SU-DHL-6 (cell line): Measurements from ENCODE around the gene FUOM.

Experiments used
- H2AFZ ChIP-seq: fragments of 200-600 bp; sonication (generic); 2 replicates; pipeline ENCODE4 v1.6.1; 2014; ENCODE audit warnings: low read depth, mild to moderate bottlenecking, moderate library complexity, mixed read lengths, antibody characterized with exemption, low read length; ENCODE audit not compliant: severe bottlenecking
- H3F3A ChIP-seq: fragments of 200-600 bp; shearing (Covaris generic); 2 replicates; pipeline ENCODE4 v1.6.0; 2016; ENCODE audit warnings: antibody characterized with exemption, mild to moderate bottlenecking; ENCODE audit not compliant: insufficient read depth
- H3K27ac ChIP-seq: fragments of 200-600 bp; sonication (generic); 2 replicates; pipeline ENCODE4 v1.5.1; 2016; ENCODE audit warnings: low read depth, mild to moderate bottlenecking, low read length, moderate library complexity, mixed read lengths
- H3K27me3 ChIP-seq: fragments of 200-600 bp; sonication (generic), shearing (Covaris generic); 2 replicates; pipeline ENCODE4 v1.6.0; 2014; ENCODE audit warnings: mild to moderate bottlenecking, low read length
- H3K36me3 ChIP-seq: fragments of 200-600 bp; sonication (generic); 2 replicates; pipeline ENCODE4 v1.6.1; 2014; ENCODE audit warnings: mild to moderate bottlenecking, low read length, mixed read lengths
- H3K4me2 ChIP-seq: fragments of 300-600, 200-600 bp; shearing (Covaris generic), sonication (generic); 2 replicates; pipeline ENCODE4 v1.6.0; 2014; ENCODE audit warnings: low read length, low read depth, mild to moderate bottlenecking; ENCODE audit not compliant: poor library complexity, severe bottlenecking
- H3K4me3 ChIP-seq: fragments of 200-600 bp; sonication (generic); 2 replicates; pipeline ENCODE4 v1.5.1; 2014; ENCODE audit warnings: antibody characterized with exemption, low read length, mild to moderate bottlenecking, mixed read lengths; ENCODE audit not compliant: insufficient read depth, poor library complexity, severe bottlenecking
- H3K79me2 ChIP-seq: fragments of 200-600 bp; sonication (generic); 2 replicates; pipeline ENCODE4 v1.6.1; 2014; ENCODE audit warnings: mild to moderate bottlenecking, low read length, moderate library complexity; ENCODE audit not compliant: insufficient read depth
- H3K9ac ChIP-seq: fragments of 200-600 bp; sonication (generic); 2 replicates; pipeline ENCODE4 v1.7.0; 2014; ENCODE audit warnings: mild to moderate bottlenecking, low read length
- H3K9me2 ChIP-seq: fragments of 200-600 bp; sonication (generic); replicated peaks from 2 replicates; pipeline ENCODE4 v1.6.1; 2014; ENCODE audit warnings: low read length; ENCODE audit not compliant: insufficient read depth
- H3K9me3 ChIP-seq: fragments of 200-600 bp; sonication (generic); 2 replicates; pipeline ENCODE4 v1.6.1; 2014; ENCODE audit warnings: low read length, mixed read lengths; ENCODE audit not compliant: insufficient read depth
- H4K20me1 ChIP-seq: fragments of 200-600 bp; sonication (generic); 2 replicates; pipeline ENCODE4 v1.6.1; 2014; ENCODE audit warnings: low read depth, mild to moderate bottlenecking, antibody characterized with exemption, low read length, moderate library complexity, mixed read lengths
- CTCF ChIP-seq: fragments of 200-600 bp; sonication (generic); IDR thresholded peaks from one replicate; pipeline ENCODE4 v1.5.1; 2017; ENCODE audit warnings: antibody characterized with exemption, mild to moderate bottlenecking, low read length, moderate library complexity; ENCODE audit not compliant: insufficient read depth, poor library complexity, severe bottlenecking
- EZH2phosphoT487 ChIP-seq: fragments of 200-600 bp; sonication (generic), shearing (Covaris generic); conservative IDR thresholded peaks from 2 replicates; pipeline ENCODE4 v1.6.1; 2018; ENCODE audit warnings: mild to moderate bottlenecking, antibody characterized with exemption, low read length, moderate library complexity, mixed read lengths

FUOM gene

DNA sequence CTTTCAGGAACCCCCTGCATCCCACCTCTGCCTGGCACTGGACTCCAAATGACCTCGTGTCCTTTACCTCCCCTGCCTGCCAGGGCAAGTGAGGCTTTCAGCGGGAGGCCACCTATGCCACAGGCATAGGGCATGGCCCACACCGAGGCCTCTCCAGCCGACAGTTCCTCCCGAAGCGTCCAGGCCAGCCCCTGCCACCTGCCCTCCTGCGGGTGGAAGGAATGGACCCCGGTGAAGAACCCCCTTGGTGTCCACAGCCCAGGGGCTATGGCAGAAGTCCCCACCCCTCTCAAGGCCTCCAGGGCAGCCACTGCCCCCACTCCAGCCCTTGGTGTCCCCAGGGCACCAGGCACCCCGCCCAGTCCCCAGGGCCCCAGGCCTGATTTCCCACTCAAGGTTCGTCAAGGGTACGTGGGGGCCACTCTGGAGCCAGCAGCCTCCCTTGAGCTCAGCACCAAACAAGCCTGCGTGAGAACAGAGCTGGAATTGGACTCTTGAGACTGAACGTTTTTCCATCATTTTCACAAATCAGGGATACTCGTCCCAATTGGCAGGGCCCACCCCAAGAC, 3.1 kb downstream of the FUOM start:
- H3K27me3 ChIP-seq: no peaks in the 10 kb centered on the region
- H3K9me3 ChIP-seq: no peaks in the 10 kb centered on the region
- no peak for TF ChIP-seq EZH2phosphoT487
- TF ChIP-seq CTCF: no peak
- no peak overlapping the region for H3K27ac ChIP-seq
- H3K9me2 ChIP-seq: no peaks in the 10 kb centered on the region
- no peak overlapping the region for H2AFZ ChIP-seq
- no peak overlapping the region for H3K4me2 ChIP-seq
- H3K9ac ChIP-seq: no peak overlapping the region
- H3K36me3 ChIP-seq: no peaks in the 10 kb centered on the region
- no peaks in the 10 kb centered on the region for H3K79me2 ChIP-seq
- no peaks in the 10 kb centered on the region for H3F3A ChIP-seq
- H4K20me1 ChIP-seq: no peaks in the 10 kb centered on the region
- H3K4me3 ChIP-seq: no peak overlapping the region

- Histone ChIP-seq H2AFZ (no peak overlapping the region), H3K4me3 (no peak overlapping the region), H3K36me3 (no peaks in the 10 kb centered on the region), H3F3A (no peaks in the 10 kb centered on the region), H3K4me2 (no peak overlapping the region), H3K9me2 (no peaks in the 10 kb centered on the region), H3K27ac (no peak overlapping the region), H3K9ac (no peak overlapping the region), H4K20me1 (no peaks in the 10 kb centered on the region), H3K27me3 (no peaks in the 10 kb centered on the region), H3K79me2 (no peaks in the 10 kb centered on the region), H3K9me3 (no peaks in the 10 kb centered on the region)
- TF ChIP-seq EZH2phosphoT487: no peak
- TF ChIP-seq CTCF: no peak
Observed at GRCh38 chr10:133353988-133354605, 3.7 kb downstream of the FUOM start.

GRCh38 chr10:133353202-133353959, 4.4 kb downstream of the FUOM start:
- H2AFZ ChIP-seq: no peak overlapping the region
- H3K79me2 ChIP-seq: no peaks in the 10 kb centered on the region
- no peaks in the 10 kb centered on the region for H3K27me3 ChIP-seq
- TF ChIP-seq CTCF (no peak), EZH2phosphoT487 (no peak)
- no peak overlapping the region for H3K9ac ChIP-seq
- no peaks in the 10 kb centered on the region for H3F3A ChIP-seq
- H3K27ac ChIP-seq: no peak overlapping the region
- H3K9me3 ChIP-seq: no peaks in the 10 kb centered on the region
- H3K9me2 ChIP-seq: no peaks in the 10 kb centered on the region
- no peak overlapping the region for H3K4me3 ChIP-seq
- H4K20me1 ChIP-seq: no peaks in the 10 kb centered on the region
- no peak overlapping the region for H3K4me2 ChIP-seq
- no peaks in the 10 kb centered on the region for H3K36me3 ChIP-seq
